WTC11 (cell line): ENCODE data around the gene A4GNT. TPM values are rescaled to one million over a fixed set of nuclear protein-coding genes. Genes with fewer than 3 reads are reported as not detected.

Experiments used
- ATAC-seq: fragments of 200-7000 bp; cut with Tn5 transposase; 2 replicates; pipeline ENCODE4 v1.10.0; 2021; ENCODE audit warnings: mild to moderate bottlenecking, moderate library complexity
- CTCF ChIA-PET: fragments of 300-600 bp; sonication (Branson Sonifier 250); formaldehyde crosslinking; loops from one replicate; lab custom pipeline; 2021; ENCODE audit warnings: antibody characterized with exemption; lab: Charles Lee
- POLR2A ChIA-PET: fragments of 350-600 bp; sonication (Branson Sonifier 250); formaldehyde crosslinking; loops from one replicate; lab custom pipeline; 2021; ENCODE audit warnings: antibody characterized with exemption; lab: Charles Lee
- DNase-seq: peaks from one replicate; pipeline ENCODE4 v3.0.0; 2021; ENCODE audit warnings: low spot score
- H3K27ac Mint-ChIP-seq: 2 replicates; pipeline ENCODE4 v1.8.0; 2021; ENCODE audit warnings: mixed read lengths
- H3K27me3 Mint-ChIP-seq: 2 replicates; pipeline ENCODE4 v1.8.0; 2021; ENCODE audit warnings: low read depth, mild to moderate bottlenecking, moderate library complexity, mixed read lengths
- H3K36me3 Mint-ChIP-seq: 2 replicates; pipeline ENCODE4 v1.8.0; 2021; ENCODE audit warnings: mixed read lengths
- H3K4me1 Mint-ChIP-seq: 2 replicates; pipeline ENCODE4 v1.8.0; 2022; ENCODE audit warnings: mixed read lengths
- H3K4me3 Mint-ChIP-seq: 2 replicates; pipeline ENCODE4 v1.8.0; 2021; ENCODE audit warnings: mild to moderate bottlenecking, moderate library complexity, mixed read lengths
- H3K9me3 Mint-ChIP-seq: 2 replicates; pipeline ENCODE4 v1.8.0; 2021; ENCODE audit warnings: mixed read lengths
- ATF1 ChIP-seq: sonication (generic); formaldehyde crosslinking; IDR thresholded peaks from 2 replicates; pipeline ENCODE4 v1.8.1; 2023; ENCODE audit warnings: mild to moderate bottlenecking, moderate library complexity, missing genetic modification reagents
- CBFB ChIP-seq: sonication (generic); formaldehyde crosslinking; IDR thresholded peaks from 2 replicates; pipeline ENCODE4 v1.8.1; 2022; ENCODE audit warnings: mild to moderate bottlenecking, low read depth, missing genetic modification reagents
- ELF4 ChIP-seq: sonication (generic); formaldehyde crosslinking; IDR thresholded peaks from 2 replicates; pipeline ENCODE4 v1.8.1; 2022; ENCODE audit warnings: low read depth, mild to moderate bottlenecking, moderate library complexity, missing genetic modification reagents
- FOXP1 ChIP-seq: sonication (generic); formaldehyde crosslinking; IDR thresholded peaks from 2 replicates; pipeline ENCODE4 v1.8.0; 2022; ENCODE audit warnings: missing genetic modification reagents, mild to moderate bottlenecking, moderate library complexity, borderline replicate concordance
- JUN ChIP-seq: sonication (generic); formaldehyde crosslinking; IDR thresholded peaks from 2 replicates; pipeline ENCODE4 v1.8.0; 2023; ENCODE audit warnings: mild to moderate bottlenecking, missing genetic modification reagents
- NFATC4 ChIP-seq: fragments of 250-450 bp; sonication (Bioruptor Pico); IDR thresholded peaks from 2 replicates; pipeline ENCODE4 v1.9.0; 2021; ENCODE audit warnings: mild to moderate bottlenecking
- OVOL2 ChIP-seq: fragments of 250-450 bp; sonication (Bioruptor Pico); IDR thresholded peaks from 2 replicates; pipeline ENCODE4 v1.9.0; 2021; ENCODE audit warnings: mild to moderate bottlenecking, borderline replicate concordance
- SMAD3 ChIP-seq: sonication (generic); formaldehyde crosslinking; IDR thresholded peaks from 2 replicates; pipeline ENCODE4 v1.8.0; 2022; ENCODE audit warnings: missing genetic modification reagents, mild to moderate bottlenecking, borderline replicate concordance
- ZNF232 ChIP-seq: sonication (generic); formaldehyde crosslinking; IDR thresholded peaks from 2 replicates; pipeline ENCODE4 v1.8.0; 2022; ENCODE audit warnings: mild to moderate bottlenecking, missing genetic modification reagents
- ZNF263 ChIP-seq: sonication (generic); formaldehyde crosslinking; IDR thresholded peaks from 2 replicates; pipeline ENCODE4 v1.8.1; 2022; ENCODE audit warnings: low read depth, mild to moderate bottlenecking, moderate library complexity, missing genetic modification reagents
- ZNF396 ChIP-seq: fragments of 250-450 bp; sonication (Bioruptor Pico); IDR thresholded peaks from 2 replicates; pipeline ENCODE4 v1.8.0; 2021; ENCODE audit warnings: mild to moderate bottlenecking, moderate library complexity, borderline replicate concordance
- ZNF416 ChIP-seq: fragments of 250-450 bp; sonication (Bioruptor Pico); IDR thresholded peaks from 2 replicates; pipeline ENCODE4 v1.9.0; 2021; ENCODE audit warnings: mild to moderate bottlenecking, inconsistent platforms
- ZNF423 ChIP-seq: fragments of 250-450 bp; sonication (Bioruptor Pico); IDR thresholded peaks from 2 replicates; pipeline ENCODE4 v2.1.2; 2022; ENCODE audit warnings: mild to moderate bottlenecking, moderate library complexity
- ZNF671 ChIP-seq: fragments of 250-450 bp; sonication (Bioruptor Pico); IDR thresholded peaks from 2 replicates; pipeline ENCODE4 v1.8.0; 2021; ENCODE audit warnings: mild to moderate bottlenecking
- total RNA-seq: library from RNA; stranded (reverse); gene quantifications from 3 replicates; pipeline ENCODE4 v1.2.3, GENCODE V29; 2021
- TF ChIP-seq, protein P1 (sequence below): fragments of 250-450 bp; sonication (Bioruptor Pico); IDR thresholded peaks from 2 replicates; pipeline ENCODE4 v1.9.0; 2021; ENCODE audit warnings: mild to moderate bottlenecking
- TF ChIP-seq, protein P2 (sequence below): sonication (generic); formaldehyde crosslinking; IDR thresholded peaks from 2 replicates; pipeline ENCODE4 v1.8.1; 2022; ENCODE audit warnings: low read depth, mild to moderate bottlenecking, moderate library complexity, missing genetic modification reagents, borderline replicate concordance
- TF ChIP-seq, protein P3 (sequence below): sonication (generic); formaldehyde crosslinking; IDR thresholded peaks from 2 replicates; pipeline ENCODE4 v1.8.1; 2023; ENCODE audit warnings: mild to moderate bottlenecking, moderate library complexity, missing genetic modification reagents
- TF ChIP-seq, protein P4 (sequence below): sonication (generic); formaldehyde crosslinking; IDR thresholded peaks from 2 replicates; pipeline ENCODE4 v1.8.0; 2022; ENCODE audit warnings: missing genetic modification reagents
- TF ChIP-seq, protein P5 (sequence below): fragments of 250-450 bp; sonication (Bioruptor Pico); IDR thresholded peaks from 2 replicates; pipeline ENCODE4 v1.9.0; 2021; ENCODE audit warnings: moderate library complexity, mild to moderate bottlenecking, inconsistent platforms, borderline replicate concordance
- TF ChIP-seq, protein P6 (sequence below): sonication (generic); formaldehyde crosslinking; IDR thresholded peaks from 2 replicates; pipeline ENCODE4 v1.8.0; 2023; ENCODE audit warnings: missing genetic modification reagents

A4GNT gene
- total RNA-seq, 1 experiment from 2014 or later, result not detected

DNA sequence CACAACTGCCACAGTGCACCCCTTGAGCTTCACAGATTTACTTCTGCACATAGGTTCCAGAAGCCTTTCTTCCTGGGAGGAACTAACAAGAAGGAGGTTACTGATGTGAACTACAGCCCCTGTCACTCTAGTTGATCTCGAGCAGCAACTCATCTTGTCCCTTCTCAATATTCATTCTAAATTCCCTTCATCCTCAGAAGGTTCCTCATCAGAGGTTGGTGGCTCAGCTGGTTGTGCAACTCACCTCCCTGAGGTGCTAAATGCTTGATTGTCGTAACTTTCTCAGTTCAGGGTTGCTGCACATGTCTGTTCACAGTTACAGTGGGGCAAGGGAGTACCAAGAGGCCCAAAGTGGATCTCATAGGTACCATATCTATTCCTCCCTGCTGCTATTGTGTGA, 5.7 kb upstream of the A4GNT start:
- H3K9me3 Mint-ChIP-seq, result peaks cover 9% of the 10 kb centered on the region; the same call in 1 of the 2 replicates
- H3K4me3 Mint-ChIP-seq, result no peak overlapping the region
- TF ChIP-seq, protein P1, sequence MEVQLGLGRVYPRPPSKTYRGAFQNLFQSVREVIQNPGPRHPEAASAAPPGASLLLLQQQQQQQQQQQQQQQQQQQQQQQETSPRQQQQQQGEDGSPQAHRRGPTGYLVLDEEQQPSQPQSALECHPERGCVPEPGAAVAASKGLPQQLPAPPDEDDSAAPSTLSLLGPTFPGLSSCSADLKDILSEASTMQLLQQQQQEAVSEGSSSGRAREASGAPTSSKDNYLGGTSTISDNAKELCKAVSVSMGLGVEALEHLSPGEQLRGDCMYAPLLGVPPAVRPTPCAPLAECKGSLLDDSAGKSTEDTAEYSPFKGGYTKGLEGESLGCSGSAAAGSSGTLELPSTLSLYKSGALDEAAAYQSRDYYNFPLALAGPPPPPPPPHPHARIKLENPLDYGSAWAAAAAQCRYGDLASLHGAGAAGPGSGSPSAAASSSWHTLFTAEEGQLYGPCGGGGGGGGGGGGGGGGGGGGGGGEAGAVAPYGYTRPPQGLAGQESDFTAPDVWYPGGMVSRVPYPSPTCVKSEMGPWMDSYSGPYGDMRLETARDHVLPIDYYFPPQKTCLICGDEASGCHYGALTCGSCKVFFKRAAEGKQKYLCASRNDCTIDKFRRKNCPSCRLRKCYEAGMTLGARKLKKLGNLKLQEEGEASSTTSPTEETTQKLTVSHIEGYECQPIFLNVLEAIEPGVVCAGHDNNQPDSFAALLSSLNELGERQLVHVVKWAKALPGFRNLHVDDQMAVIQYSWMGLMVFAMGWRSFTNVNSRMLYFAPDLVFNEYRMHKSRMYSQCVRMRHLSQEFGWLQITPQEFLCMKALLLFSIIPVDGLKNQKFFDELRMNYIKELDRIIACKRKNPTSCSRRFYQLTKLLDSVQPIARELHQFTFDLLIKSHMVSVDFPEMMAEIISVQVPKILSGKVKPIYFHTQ (CRISPR knock-in tag), result no peak
- TF ChIP-seq OVOL2 (no peak), ZNF232 (CRISPR knock-in tag) (no peak), ATF1 (no peak), ZNF671 (CRISPR knock-in tag) (no peak), CBFB (CRISPR knock-in tag) (no peak), ZNF423 (CRISPR knock-in tag) (no peak), FOXP1 (no peak), JUN (CRISPR knock-in tag) (no peak), ELF4 (CRISPR knock-in tag) (no peak), SMAD3 (CRISPR knock-in tag) (no peak), ZNF263 (CRISPR knock-in tag) (no peak), NFATC4 (CRISPR knock-in tag) (no peak), ZNF416 (CRISPR knock-in tag) (no peak)
- TF ChIP-seq, protein P2, sequence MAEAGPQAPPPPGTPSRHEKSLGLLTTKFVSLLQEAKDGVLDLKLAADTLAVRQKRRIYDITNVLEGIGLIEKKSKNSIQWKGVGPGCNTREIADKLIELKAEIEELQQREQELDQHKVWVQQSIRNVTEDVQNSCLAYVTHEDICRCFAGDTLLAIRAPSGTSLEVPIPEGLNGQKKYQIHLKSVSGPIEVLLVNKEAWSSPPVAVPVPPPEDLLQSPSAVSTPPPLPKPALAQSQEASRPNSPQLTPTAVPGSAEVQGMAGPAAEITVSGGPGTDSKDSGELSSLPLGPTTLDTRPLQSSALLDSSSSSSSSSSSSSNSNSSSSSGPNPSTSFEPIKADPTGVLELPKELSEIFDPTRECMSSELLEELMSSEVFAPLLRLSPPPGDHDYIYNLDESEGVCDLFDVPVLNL (CRISPR knock-in tag), result no peak
- TF ChIP-seq, protein P3, sequence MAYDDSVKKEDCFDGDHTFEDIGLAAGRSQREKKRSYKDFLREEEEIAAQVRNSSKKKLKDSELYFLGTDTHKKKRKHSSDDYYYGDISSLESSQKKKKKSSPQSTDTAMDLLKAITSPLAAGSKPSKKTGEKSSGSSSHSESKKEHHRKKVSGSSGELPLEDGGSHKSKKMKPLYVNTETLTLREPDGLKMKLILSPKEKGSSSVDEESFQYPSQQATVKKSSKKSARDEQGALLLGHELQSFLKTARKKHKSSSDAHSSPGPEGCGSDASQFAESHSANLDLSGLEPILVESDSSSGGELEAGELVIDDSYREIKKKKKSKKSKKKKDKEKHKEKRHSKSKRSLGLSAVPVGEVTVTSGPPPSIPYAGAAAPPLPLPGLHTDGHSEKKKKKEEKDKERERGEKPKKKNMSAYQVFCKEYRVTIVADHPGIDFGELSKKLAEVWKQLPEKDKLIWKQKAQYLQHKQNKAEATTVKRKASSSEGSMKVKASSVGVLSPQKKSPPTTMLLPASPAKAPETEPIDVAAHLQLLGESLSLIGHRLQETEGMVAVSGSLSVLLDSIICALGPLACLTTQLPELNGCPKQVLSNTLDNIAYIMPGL (CRISPR knock-in tag), result no peak
- TF ChIP-seq, protein P4, sequence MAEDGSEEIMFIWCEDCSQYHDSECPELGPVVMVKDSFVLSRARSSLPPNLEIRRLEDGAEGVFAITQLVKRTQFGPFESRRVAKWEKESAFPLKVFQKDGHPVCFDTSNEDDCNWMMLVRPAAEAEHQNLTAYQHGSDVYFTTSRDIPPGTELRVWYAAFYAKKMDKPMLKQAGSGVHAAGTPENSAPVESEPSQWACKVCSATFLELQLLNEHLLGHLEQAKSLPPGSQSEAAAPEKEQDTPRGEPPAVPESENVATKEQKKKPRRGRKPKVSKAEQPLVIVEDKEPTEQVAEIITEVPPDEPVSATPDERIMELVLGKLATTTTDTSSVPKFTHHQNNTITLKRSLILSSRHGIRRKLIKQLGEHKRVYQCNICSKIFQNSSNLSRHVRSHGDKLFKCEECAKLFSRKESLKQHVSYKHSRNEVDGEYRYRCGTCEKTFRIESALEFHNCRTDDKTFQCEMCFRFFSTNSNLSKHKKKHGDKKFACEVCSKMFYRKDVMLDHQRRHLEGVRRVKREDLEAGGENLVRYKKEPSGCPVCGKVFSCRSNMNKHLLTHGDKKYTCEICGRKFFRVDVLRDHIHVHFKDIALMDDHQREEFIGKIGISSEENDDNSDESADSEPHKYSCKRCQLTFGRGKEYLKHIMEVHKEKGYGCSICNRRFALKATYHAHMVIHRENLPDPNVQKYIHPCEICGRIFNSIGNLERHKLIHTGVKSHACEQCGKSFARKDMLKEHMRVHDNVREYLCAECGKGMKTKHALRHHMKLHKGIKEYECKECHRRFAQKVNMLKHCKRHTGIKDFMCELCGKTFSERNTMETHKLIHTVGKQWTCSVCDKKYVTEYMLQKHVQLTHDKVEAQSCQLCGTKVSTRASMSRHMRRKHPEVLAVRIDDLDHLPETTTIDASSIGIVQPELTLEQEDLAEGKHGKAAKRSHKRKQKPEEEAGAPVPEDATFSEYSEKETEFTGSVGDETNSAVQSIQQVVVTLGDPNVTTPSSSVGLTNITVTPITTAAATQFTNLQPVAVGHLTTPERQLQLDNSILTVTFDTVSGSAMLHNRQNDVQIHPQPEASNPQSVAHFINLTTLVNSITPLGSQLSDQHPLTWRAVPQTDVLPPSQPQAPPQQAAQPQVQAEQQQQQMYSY (CRISPR knock-in tag), result no peak
- TF ChIP-seq, all 79 proteins: peak for 0
- Mint-ChIP-seq H3K27me3 (no peaks in the 10 kb centered on the region), H3K4me1 (peaks cover 12% of the 10 kb centered on the region), H3K27ac (no peak overlapping the region), H3K36me3 (no peaks in the 10 kb centered on the region)
- DNase-seq (no peak), ATAC-seq (no peak)
- POLR2A ChIA-PET, result no interaction called here
- CTCF ChIA-PET, result no interaction called here

DNA sequence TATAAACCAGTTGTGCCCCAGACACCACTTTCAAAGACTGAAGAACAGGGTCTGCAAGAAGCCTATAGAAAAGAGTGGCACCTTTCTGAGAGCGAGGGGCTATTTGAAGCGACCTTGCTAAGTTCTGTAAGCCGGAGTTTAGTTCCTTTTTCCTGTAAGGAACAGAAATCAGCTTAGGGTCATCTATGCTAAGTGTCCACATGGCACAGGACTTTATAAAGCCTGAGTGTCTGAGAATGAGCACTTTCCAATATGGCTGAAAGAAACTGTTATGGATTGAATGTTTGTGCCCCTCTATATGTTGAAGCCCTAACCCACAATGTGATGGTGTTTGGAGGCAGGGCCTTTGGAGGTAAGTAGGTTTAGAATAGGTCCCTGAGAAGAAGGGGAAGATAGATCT, 4.0 kb upstream of the A4GNT start:
- no peak overlapping the region for H3K4me3 Mint-ChIP-seq
- H3K9me3 Mint-ChIP-seq, result peaks cover 9% of the 10 kb centered on the region; the same call in 1 of the 2 replicates
- CTCF ChIA-PET, result no interaction called here
- TF ChIP-seq ZNF396 (no peak), JUN (CRISPR knock-in tag) (no peak)
- TF ChIP-seq, protein P5, sequence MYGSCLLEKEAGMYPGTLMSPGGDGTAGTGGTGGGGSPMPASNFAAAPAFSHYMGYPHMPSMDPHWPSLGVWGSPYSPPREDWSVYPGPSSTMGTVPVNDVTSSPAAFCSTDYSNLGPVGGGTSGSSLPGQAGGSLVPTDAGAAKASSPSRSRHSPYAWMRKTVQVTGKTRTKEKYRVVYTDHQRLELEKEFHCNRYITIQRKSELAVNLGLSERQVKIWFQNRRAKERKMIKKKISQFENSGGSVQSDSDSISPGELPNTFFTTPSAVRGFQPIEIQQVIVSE, result no peak
- TF ChIP-seq, protein P6, sequence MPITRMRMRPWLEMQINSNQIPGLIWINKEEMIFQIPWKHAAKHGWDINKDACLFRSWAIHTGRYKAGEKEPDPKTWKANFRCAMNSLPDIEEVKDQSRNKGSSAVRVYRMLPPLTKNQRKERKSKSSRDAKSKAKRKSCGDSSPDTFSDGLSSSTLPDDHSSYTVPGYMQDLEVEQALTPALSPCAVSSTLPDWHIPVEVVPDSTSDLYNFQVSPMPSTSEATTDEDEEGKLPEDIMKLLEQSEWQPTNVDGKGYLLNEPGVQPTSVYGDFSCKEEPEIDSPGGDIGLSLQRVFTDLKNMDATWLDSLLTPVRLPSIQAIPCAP (CRISPR knock-in tag), result no peak
- TF ChIP-seq, all 79 proteins: peak for 0
- H3K27me3 Mint-ChIP-seq, result no peaks in the 10 kb centered on the region
- ATAC-seq (no peak), DNase-seq (no peak)
- H3K36me3 Mint-ChIP-seq, result no peaks in the 10 kb centered on the region
- peaks cover 12% of the 10 kb centered on the region for H3K4me1 Mint-ChIP-seq
- POLR2A ChIA-PET, result no interaction called here
- no peak overlapping the region for H3K27ac Mint-ChIP-seq
